OCI-LY7 (cell line): ENCODE results near the gene RAD51B. TPM values are rescaled to one million over a fixed set of nuclear protein-coding genes. Genes with fewer than 3 reads are reported as not detected.

Experiments used
- BruUV-seq: library from RNA; stranded (reverse); fragments of 400-500 nt; replicated peaks from 2 replicates; lab custom pipeline; 2021; lab: Mats Ljungman, UMichigan
- CTCF ChIA-PET: fragments of 300-600 bp; sonication (Branson Sonifier 250); formaldehyde crosslinking; loops from one replicate; lab custom pipeline; 2022; ENCODE audit warnings: antibody characterized with exemption; ENCODE audit not compliant: unreplicated experiment; lab: Charles Lee
- POLR2A ChIA-PET: fragments of 300-600 bp; sonication (Branson Sonifier 250); formaldehyde crosslinking; loops from one replicate; lab custom pipeline; 2022; ENCODE audit warnings: antibody characterized with exemption; lab: Charles Lee
- DNase-seq: peaks from one replicate; pipeline ENCODE4 v3.0.0-alpha.2; 2015; ENCODE audit warnings: low spot score
- H2AFZ ChIP-seq: fragments of 200-600 bp; sonication (generic), shearing (Covaris generic); 2 replicates; pipeline ENCODE4 v1.6.1; 2014; ENCODE audit warnings: mild to moderate bottlenecking, antibody characterized with exemption, low read length, moderate library complexity
- H3K27ac ChIP-seq: fragments of 200-600 bp; sonication (generic); 2 replicates; pipeline ENCODE4 v1.5.1; 2014; ENCODE audit warnings: mixed run types, low read depth, mild to moderate bottlenecking, moderate library complexity, low read length, inconsistent platforms; ENCODE audit not compliant: poor library complexity, severe bottlenecking
- H3K36me3 ChIP-seq: fragments of 200-600 bp; sonication (generic); 2 replicates; pipeline ENCODE4 v1.6.1; 2014; ENCODE audit warnings: mild to moderate bottlenecking, antibody characterized with exemption, low read length, moderate library complexity, mixed read lengths; ENCODE audit not compliant: insufficient read depth
- H3K4me1 ChIP-seq: fragments of 200-600 bp; sonication (generic); 2 replicates; pipeline ENCODE4 v1.5.1; 2014; ENCODE audit warnings: mild to moderate bottlenecking, low read length; ENCODE audit not compliant: insufficient read depth, poor library complexity, severe bottlenecking
- H3K4me2 ChIP-seq: fragments of 200-600 bp; sonication (generic); 2 replicates; pipeline ENCODE4 v1.6.1; 2014; ENCODE audit warnings: mild to moderate bottlenecking, low read length
- H3K4me3 ChIP-seq: fragments of 200-600 bp; sonication (generic); 2 replicates; pipeline ENCODE4 v1.5.1; 2014; ENCODE audit warnings: mild to moderate bottlenecking, low read depth, low read length; ENCODE audit not compliant: poor library complexity, severe bottlenecking
- H3K79me2 ChIP-seq: fragments of 200-600 bp; sonication (generic); 2 replicates; pipeline ENCODE4 v1.6.1; 2016; ENCODE audit warnings: low read depth, mild to moderate bottlenecking, low read length, moderate library complexity, mixed read lengths; ENCODE audit not compliant: insufficient read depth
- H3K9me2 ChIP-seq: fragments of 200-600 bp; sonication (generic); 2 replicates; pipeline ENCODE4 v1.6.1; 2016; ENCODE audit warnings: mild to moderate bottlenecking, low read length, mixed read lengths; ENCODE audit not compliant: insufficient read depth
- H3K9me3 ChIP-seq: fragments of 200-600 bp; sonication (generic); 2 replicates; pipeline ENCODE4 v1.6.1; 2014; ENCODE audit warnings: mild to moderate bottlenecking, mixed run types, low read length, mixed read lengths
- H4K20me1 ChIP-seq: fragments of 200-600 bp; sonication (generic); 2 replicates; pipeline ENCODE4 v1.6.1; 2014; ENCODE audit warnings: mild to moderate bottlenecking, antibody characterized with exemption, low read length, moderate library complexity, mixed read lengths; ENCODE audit not compliant: insufficient read depth
- EZH2phosphoT487 ChIP-seq: fragments of 200-600 bp; sonication (generic); IDR thresholded peaks from 2 replicates; pipeline ENCODE4 v1.6.1; 2018; ENCODE audit warnings: low read depth, borderline replicate concordance, mild to moderate bottlenecking, mixed run types, antibody characterized with exemption, low read length, moderate library complexity, mixed read lengths
- intact Hi-C: fragments of 100-400 bp; cut with micrococcal nuclease; formaldehyde crosslinking; loops from one replicate; pipeline ENCODE4 v1.10.0; 2022; ENCODE audit not compliant: unreplicated experiment
- total RNA-seq, 2 experiments: library from RNA; depleted of rRNA in 1 of 2; stranded (reverse); fragments of >200 nt in 1 of 2; shearing (Covaris generic) in 1 of 2; gene quantifications; 2 replicates each; pipeline ENCODE4 v1.2.3, GENCODE V29; 2014 to 2022
- TF ChIP-seq, protein P1 (sequence below): fragments of 200-600 bp; sonication (generic); conservative IDR thresholded peaks from 2 replicates; pipeline ENCODE4 v1.5.1; 2014; ENCODE audit warnings: mild to moderate bottlenecking, antibody characterized with exemption, low read length, moderate library complexity, mixed read lengths

Gene RAD51B
- total RNA-seq, 2 experiments from 2014 or later, result 41.4 to 89.9 TPM

DNA sequence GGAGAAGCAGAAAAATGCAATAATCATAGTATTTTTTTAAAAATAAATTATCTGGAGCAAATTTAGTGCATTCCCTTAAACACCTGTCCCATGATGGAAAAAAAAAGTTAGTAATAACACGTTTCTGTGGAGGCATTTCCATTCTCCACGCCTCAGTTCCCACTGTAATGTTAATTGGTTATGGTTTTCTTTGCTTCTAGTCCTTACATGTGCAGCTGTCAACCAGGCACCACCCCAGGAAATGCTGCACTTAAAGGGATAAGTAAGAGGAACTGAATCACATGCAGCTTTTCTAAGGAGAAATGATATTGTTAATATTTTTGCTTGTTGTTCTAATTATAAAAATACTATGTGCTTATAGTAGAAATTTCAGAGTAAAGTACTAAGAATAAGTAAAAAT, 733.0 kb downstream of the RAD51B start:
- Histone ChIP-seq H3K36me3 (no peaks in the 10 kb centered on the region), H3K4me3 (no peak overlapping the region), H3K79me2 (no peaks in the 10 kb centered on the region), H2AFZ (peak overlapping the region; percentile 31; the same call in 1 of the 2 replicates), H3K4me2 (peak overlapping the region; percentile 44), H3K27ac (no peak overlapping the region), H3K4me1 (peaks cover 31% of the 10 kb centered on the region), H4K20me1 (no peaks in the 10 kb centered on the region), H3K9me2 (no peaks in the 10 kb centered on the region), H3K9me3 (no peaks in the 10 kb centered on the region)
- TF ChIP-seq EZH2phosphoT487, result no peak
- TF ChIP-seq, protein P1, sequence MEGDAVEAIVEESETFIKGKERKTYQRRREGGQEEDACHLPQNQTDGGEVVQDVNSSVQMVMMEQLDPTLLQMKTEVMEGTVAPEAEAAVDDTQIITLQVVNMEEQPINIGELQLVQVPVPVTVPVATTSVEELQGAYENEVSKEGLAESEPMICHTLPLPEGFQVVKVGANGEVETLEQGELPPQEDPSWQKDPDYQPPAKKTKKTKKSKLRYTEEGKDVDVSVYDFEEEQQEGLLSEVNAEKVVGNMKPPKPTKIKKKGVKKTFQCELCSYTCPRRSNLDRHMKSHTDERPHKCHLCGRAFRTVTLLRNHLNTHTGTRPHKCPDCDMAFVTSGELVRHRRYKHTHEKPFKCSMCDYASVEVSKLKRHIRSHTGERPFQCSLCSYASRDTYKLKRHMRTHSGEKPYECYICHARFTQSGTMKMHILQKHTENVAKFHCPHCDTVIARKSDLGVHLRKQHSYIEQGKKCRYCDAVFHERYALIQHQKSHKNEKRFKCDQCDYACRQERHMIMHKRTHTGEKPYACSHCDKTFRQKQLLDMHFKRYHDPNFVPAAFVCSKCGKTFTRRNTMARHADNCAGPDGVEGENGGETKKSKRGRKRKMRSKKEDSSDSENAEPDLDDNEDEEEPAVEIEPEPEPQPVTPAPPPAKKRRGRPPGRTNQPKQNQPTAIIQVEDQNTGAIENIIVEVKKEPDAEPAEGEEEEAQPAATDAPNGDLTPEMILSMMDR, result no peak
- POLR2A ChIA-PET, result interaction anchor here (1.0 to 1.1 kb wide), 2 partner anchors 35 to 44 kb away, joined by 3 to 4 read pairs; no protein-coding TSS in a partner anchor
- peak; percentile 66 for DNase-seq
- CTCF ChIA-PET, result interaction anchor here (0.6 kb wide), 1 partner anchor 28 kb away, joined by 3 read pairs; no protein-coding TSS in a partner anchor
- intact Hi-C loops, result no loop called here
- BruUV-seq, result no TSS peak

GRCh38 chr14:68553311-68553710, 733.7 kb downstream of the RAD51B start:
- H3K27ac ChIP-seq, result no peak overlapping the region
- no peaks in the 10 kb centered on the region for H3K79me2 ChIP-seq
- H3K36me3 ChIP-seq, result no peaks in the 10 kb centered on the region
- H4K20me1 ChIP-seq, result no peaks in the 10 kb centered on the region
- no TSS peak for BruUV-seq
- no peaks in the 10 kb centered on the region for H3K9me3 ChIP-seq
- H2AFZ ChIP-seq, result peak overlapping the region; percentile 31; the same call in 1 of the 2 replicates
- no peaks in the 10 kb centered on the region for H3K9me2 ChIP-seq
- H3K4me3 ChIP-seq, result no peak overlapping the region
- peaks cover 36% of the 10 kb centered on the region for H3K4me1 ChIP-seq
- no peak for DNase-seq
- POLR2A ChIA-PET, result interaction anchor here (0.5 to 1.6 kb wide), 5 partner anchors 15 to 649 kb away, joined by 3 to 6 read pairs (median 3); no protein-coding TSS in a partner anchor
- H3K4me2 ChIP-seq, result peak overlapping the region; percentile 44
- TF ChIP-seq EZH2phosphoT487, result no peak
- TF ChIP-seq, protein P1, result no peak
- CTCF ChIA-PET, result interaction anchor here (0.6 to 0.9 kb wide), 2 partner anchors 22 to 29 kb away, joined by 3 read pairs; no protein-coding TSS in a partner anchor
- intact Hi-C loops, result no loop called here

DNA sequence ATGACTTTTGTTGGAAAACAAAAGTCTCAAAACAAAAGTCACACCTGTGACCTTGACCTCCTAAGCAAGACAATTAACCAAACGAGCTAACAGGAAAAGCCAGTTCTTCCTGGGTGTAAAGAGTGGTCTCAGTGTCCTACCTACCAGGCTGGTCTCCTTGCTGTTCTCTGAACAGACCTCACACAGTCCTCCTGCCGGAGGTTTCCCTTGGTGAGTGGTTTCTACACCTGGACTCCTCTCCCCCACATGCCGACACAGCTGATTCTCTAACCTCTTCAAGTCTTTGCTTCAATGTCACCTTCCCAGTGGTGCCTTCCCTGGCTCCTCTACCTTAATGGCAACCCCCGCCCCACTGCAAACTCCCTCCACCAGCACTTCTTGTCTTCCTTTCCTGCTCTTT, 734.7 kb downstream of the RAD51B start:
- Histone ChIP-seq H3K79me2 (no peaks in the 10 kb centered on the region), H3K4me3 (no peak overlapping the region), H3K4me1 (peaks cover 36% of the 10 kb centered on the region), H4K20me1 (no peaks in the 10 kb centered on the region), H3K4me2 (peak overlapping the region; percentile 25), H3K36me3 (no peaks in the 10 kb centered on the region), H2AFZ (no peak overlapping the region), H3K27ac (no peak overlapping the region), H3K9me3 (no peaks in the 10 kb centered on the region), H3K9me2 (no peaks in the 10 kb centered on the region)
- POLR2A ChIA-PET, result interaction anchor here (0.8 to 1.6 kb wide), 3 partner anchors 18 to 261 kb away, joined by 3 read pairs; no protein-coding TSS in a partner anchor
- TF ChIP-seq, protein P1, result no peak
- TF ChIP-seq EZH2phosphoT487, result no peak
- CTCF ChIA-PET, result interaction anchor here (0.9 kb wide), 1 partner anchor 21 kb away, joined by 3 read pairs; no protein-coding TSS in a partner anchor
- BruUV-seq, result no TSS peak
- intact Hi-C loops, result no loop called here
- DNase-seq, result peak; percentile 37
